ENCODE data around the gene ZNF670. TPM values are rescaled to one million over a fixed set of nuclear protein-coding genes. Genes with fewer than 3 reads are reported as not detected.

ZNF670 gene
- polyA plus RNA-seq, 10 donors, result 2.3 to 3.5 (median 2.9) TPM

DNA sequence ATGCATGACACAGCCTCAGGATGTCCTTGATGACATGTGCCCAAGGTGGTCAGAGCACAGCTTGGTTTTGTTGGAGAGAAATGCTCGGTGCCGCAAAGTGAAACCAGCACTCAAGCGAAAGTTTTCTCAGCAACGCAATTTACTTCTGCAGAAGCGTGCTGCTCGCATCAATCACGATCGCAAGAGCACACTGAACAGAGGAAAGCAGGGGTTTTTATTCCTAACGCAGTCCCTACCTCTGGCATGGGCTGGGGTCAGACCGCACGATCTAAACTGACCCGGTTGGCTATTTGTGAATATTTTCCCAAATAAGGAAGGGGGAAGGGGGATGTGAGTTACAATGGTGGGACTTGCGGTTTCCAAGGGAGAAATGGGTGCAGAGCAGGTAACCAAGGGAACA lies 26.4 kb upstream of the ZNF670 start:
- no peak for DNase-seq

- peak; percentile 97 to 99 (median 97) for DNase-seq
Observed at GRCh38 chr1:247103859-247104591, 25.4 kb upstream of the ZNF670 start, which contains the start of gene ZNF669. ZNF669 (minus strand) TSS chr1:247104356; CDS start chr1:247104199, 157 bp downstream.

DNA sequence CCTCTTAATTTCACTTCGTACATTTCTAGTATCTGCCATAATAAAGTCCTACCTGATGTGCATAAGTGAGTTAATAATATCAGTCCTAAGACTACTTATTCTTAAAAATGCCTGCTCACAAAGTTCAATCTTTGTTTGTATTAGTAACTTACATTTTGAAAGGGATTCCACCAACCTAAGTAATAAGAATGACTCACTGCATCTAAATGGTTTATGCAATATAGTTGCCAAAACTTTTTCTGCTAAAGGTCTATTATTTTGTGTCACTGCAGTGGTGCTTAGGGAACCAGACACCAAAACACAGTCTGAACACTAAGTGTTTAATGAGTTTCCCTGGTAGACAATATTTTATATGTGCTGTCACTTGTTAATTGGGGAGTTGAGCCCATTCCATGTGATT lies 23.8 kb upstream of the ZNF670 start:
- DNase-seq, result no peak

DNA sequence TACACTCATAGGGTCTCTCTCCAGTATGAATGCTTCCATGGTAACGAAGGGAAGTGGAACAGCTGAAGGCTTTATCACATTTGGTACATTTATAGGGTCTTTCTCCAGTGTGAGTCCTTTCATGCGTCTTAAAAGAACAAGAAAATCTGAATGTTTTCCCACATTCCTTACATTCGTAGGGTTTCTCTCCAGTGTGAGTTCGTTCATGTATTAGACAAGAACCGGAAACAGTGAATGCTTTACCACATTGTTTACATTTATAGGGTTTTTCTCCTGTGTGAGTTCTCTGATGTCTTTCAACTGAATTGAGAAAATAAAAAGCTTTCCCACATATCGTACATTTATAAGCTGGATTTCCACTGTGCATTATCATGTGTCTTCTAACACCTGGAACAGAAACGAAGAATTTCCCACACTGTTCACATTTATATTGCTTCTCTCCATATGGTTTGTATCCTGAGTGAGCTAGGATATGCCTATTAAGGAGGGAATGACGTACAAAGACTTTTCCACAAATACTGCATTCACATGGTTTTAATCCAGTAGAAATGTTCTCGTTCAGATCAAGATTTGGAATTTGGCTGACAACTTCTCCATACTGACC lies 22.2 kb upstream of the ZNF670 start:
- DNase-seq, result no peak

GRCh38 chr1:247096958-247097357 lies 18.3 kb upstream of the ZNF670 start:
- no peak for DNase-seq

GRCh38 chr1:247096544-247096943 lies 17.9 kb upstream of the ZNF670 start:
- no peak for DNase-seq

DNA sequence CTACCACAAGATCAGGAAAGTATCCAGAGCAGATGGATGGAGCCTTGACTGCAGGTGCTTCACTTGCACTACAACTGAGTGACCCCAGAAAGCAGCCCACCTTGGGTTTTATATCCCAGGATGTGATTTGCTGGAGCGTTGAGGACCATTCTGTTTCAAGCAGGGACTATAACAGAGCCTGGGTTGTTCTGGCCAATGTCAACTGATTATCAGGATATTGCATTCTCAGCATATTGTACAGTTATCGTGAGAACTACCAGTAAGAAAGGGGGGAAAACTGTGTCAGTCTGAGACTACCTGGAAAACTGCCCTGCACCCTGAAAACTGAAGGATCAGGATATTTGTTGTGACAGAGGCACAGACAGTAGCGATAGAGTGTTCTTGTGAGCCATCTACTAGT lies 17.5 kb upstream of the ZNF670 start:
- DNase-seq, result no peak

- no peak for DNase-seq
Observed at GRCh38 chr1:247090455-247090854, 11.8 kb upstream of the ZNF670 start.

DNA sequence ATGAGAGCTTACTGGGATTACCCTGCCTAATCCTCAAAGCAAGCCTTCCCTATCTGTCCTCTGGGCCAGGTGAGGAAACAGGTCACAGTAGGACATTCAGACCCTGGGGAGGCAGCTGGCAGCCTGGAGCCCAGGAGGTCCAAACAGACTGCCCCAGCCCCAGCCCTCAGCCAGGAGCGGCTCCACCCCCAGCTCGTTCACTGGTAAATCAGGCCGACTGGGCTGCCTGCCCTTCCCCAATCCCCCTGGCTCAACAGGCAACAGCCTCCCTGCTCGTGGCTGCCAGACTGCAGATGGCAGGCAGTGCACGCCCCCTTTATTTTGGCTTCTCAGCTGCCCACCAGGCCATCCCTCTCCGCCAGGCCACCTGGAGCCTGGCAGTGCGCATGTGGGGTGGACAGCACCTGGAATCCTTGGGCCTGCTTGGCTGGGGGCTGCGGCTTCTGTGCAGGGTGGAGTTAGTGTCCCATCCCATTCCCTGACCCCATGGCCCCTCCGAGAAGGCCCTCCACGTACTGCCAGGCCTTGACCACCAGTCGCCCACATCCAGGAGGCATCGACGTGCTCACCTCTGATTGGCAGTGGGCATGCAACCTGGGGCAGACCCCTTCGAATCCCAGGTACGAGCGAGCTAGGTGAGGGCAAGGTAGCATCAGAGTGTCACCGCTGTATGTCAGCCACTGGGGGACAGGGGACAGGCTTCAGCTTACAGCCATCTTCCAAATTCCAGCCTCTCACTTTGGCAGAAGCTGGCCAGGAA lies 11.2 kb upstream of the ZNF670 start:
- DNase-seq, result no peak

GRCh38 chr1:247088967-247089366 lies 10.4 kb upstream of the ZNF670 start:
- DNase-seq, result no peak

- no peak for DNase-seq
Observed at GRCh38 chr1:247087256-247087655, 8.6 kb upstream of the ZNF670 start.

DNA sequence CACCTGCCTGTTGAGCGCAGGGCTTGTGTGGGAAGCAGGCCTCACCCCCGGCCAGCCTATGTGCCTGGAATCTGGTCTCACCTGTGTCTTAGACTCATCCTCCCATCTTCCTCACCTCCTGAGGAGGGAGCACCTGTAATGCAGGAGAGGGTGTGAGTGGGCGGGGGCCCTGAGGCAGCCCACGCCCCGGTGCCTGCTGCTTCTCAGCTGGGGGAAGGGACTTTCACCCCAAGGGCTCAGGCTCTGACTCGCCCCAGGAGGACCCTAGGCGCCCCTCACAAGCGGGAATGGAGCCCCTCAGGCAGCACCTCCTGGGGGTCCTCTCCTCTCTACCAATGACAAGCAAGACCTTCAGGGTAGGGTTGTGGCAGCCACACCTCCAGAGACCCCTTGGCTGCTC lies 6.7 kb upstream of the ZNF670 start:
- DNase-seq, result no peak

- DNase-seq, result no peak
Observed at GRCh38 chr1:247084771-247085170, 6.2 kb upstream of the ZNF670 start.

DNA sequence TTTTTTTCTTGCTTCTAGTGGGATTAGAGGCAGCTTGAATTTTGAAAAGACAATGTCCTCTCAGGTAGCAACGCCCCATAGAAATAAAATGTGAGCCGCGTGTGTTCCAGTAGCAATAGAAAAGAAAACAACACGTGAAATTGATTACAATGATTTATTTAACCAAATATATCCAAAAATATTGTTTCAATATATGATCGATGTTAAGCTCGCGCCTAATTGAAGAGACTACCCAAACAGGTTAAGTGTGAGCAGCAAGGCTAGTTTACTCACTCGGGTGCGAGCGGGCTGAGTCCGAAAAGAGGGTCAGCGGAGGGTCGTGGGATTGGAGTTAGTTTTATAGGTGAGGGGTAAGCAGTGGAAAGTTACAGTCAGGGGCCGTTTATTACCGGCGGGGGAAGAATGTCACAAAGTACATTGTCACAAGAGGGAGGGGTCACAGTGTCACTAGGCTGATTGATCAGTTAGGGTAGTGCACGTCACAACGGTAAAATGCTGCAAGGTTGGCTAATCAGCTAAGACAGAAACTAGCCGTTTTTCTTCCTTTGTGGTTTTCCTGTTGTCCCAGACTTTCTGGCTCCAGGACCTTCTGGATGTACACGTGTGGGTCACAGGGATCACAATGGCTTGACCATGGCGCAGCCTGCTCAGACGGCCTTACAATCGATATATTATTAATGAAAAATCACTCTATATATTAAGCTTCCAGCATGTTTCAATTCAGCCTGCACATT lies 697 bp upstream of the ZNF670 start:
- DNase-seq, result no peak

- DNase-seq, result peak in 2 of 3 donors; percentile 7 to 29
Observed at GRCh38 chr1:247077876-247078257, 744 bp downstream of the ZNF670 start.

GRCh38 chr1:247077213-247077612 lies 1.4 kb downstream of the ZNF670 start:
- DNase-seq, result no peak

- DNase-seq, result no peak
Observed at GRCh38 chr1:247070645-247071044, 8.0 kb downstream of the ZNF670 start.

GRCh38 chr1:247064304-247064703 lies 14.3 kb downstream of the ZNF670 start:
- no peak for DNase-seq

DNA sequence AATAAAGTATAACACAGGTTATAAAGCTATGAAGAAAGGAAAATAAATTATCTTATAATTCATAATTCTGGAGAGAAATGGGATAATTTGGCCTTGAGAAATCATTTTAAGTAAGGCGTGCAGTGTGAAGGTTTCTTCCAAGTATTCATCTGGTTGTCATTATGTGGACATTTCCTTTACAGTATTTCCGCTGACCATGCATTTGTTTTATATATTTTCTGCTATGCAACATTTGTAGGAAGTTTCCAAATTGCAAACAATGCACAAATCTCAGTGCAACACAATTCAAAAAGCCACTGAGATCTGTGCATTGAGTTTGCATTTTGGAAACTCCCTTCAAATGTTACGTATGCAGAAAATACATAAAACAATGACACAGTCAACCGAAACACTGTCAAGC lies 17.8 kb downstream of the ZNF670 start:
- DNase-seq, result peak in 2 of 3 donors; percentile 30 to 60

- no peak for DNase-seq
Observed at GRCh38 chr1:247056071-247056470, 22.5 kb downstream of the ZNF670 start.

- DNase-seq, result no peak
Observed at GRCh38 chr1:247054992-247055415, 23.6 kb downstream of the ZNF670 start.

DNA sequence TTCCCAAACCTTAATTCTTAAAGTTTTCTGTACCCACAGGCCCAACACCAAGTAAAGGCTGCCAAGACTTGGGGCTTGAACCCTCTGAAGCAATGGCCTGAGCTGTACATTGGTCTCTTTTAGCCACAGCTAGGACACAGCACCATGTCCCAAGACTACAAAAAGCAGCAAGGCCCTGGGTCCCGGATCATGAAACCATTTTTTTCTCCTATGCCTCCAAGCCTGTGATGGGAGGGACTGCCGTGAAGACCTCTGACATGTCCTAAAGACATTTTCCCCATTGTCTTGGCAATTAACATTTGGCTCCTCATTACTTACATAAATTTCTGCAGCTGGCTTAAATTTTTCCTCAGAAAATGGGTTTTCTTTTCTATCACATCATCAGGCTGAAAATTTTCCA lies 30.9 kb downstream of the ZNF670 start:
- no peak for DNase-seq

Measured in muscle of back (tissue), 11 donors.